HAP-1 (cell line): ENCODE measurements around the gene ABCF3.

Experiments
- DNase-seq, 2 experiments: peaks; one replicate each; pipeline ENCODE4 v3.0.0-alpha.2; 2016 to 2020; ENCODE audit warnings: low spot score in 2 of 2
- H3K27me3 ChIP-seq: fragments of 250-450 bp; sonication (Bioruptor Pico); 2 replicates; pipeline ENCODE4 v1.5.1; 2020; ENCODE audit warnings: low read depth, mild to moderate bottlenecking, moderate library complexity
- H3K36me3 ChIP-seq: fragments of 250-450 bp; sonication (Bioruptor Pico); replicated peaks from 2 replicates; pipeline ENCODE4 v1.5.1; 2020; ENCODE audit warnings: mild to moderate bottlenecking
- H3K4me1 ChIP-seq: fragments of 250-450 bp; sonication (Bioruptor Pico); 2 replicates; pipeline ENCODE4 v1.5.1; 2020; ENCODE audit warnings: mild to moderate bottlenecking
- H3K4me3 ChIP-seq: fragments of 250-450 bp; sonication (Bioruptor Pico); 2 replicates; pipeline ENCODE4 v1.5.1; 2020; ENCODE audit warnings: mild to moderate bottlenecking, moderate library complexity
- H3K9me3 ChIP-seq: fragments of 250-450 bp; sonication (Bioruptor Pico); 2 replicates; pipeline ENCODE4 v1.5.1; 2020; ENCODE audit warnings: mild to moderate bottlenecking, moderate library complexity
- in situ Hi-C: fragments of 300-500 bp; cut with MboI; formaldehyde crosslinking; loops from 3 replicates; pipeline ENCODE4 v1.14.3; 2020; ENCODE audit warnings: low sequenced_read_pairs, inconsistent platforms, mixed read lengths

ABCF3 gene

DNA sequence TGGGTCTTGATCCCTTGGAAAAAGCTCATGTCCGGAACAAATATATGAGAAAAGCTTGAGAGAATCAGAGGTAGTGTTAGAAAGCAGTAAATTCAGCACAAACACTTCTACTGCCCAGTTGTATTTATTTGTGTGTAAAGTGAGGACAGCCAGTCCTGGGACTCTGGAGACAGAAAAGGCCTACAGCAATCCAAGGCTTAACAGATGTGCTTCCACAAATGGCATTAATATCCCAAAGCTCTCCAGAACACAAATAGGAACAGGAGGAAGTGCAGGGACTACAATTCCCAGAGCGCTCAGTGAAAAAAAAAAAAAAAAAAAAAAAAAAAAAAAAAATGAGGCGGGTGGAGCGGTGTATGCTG, 11.7 kb upstream of the ABCF3 start:
- in situ Hi-C loops: no loop called here
- no peak for DNase-seq
- Histone ChIP-seq H3K4me1 (peaks cover 12% of the 10 kb centered on the region), H3K9me3 (no peaks in the 10 kb centered on the region), H3K36me3 (peaks cover 45% of the 10 kb centered on the region), H3K4me3 (peak overlapping the region; percentile 12), H3K27me3 (no peaks in the 10 kb centered on the region)

DNA sequence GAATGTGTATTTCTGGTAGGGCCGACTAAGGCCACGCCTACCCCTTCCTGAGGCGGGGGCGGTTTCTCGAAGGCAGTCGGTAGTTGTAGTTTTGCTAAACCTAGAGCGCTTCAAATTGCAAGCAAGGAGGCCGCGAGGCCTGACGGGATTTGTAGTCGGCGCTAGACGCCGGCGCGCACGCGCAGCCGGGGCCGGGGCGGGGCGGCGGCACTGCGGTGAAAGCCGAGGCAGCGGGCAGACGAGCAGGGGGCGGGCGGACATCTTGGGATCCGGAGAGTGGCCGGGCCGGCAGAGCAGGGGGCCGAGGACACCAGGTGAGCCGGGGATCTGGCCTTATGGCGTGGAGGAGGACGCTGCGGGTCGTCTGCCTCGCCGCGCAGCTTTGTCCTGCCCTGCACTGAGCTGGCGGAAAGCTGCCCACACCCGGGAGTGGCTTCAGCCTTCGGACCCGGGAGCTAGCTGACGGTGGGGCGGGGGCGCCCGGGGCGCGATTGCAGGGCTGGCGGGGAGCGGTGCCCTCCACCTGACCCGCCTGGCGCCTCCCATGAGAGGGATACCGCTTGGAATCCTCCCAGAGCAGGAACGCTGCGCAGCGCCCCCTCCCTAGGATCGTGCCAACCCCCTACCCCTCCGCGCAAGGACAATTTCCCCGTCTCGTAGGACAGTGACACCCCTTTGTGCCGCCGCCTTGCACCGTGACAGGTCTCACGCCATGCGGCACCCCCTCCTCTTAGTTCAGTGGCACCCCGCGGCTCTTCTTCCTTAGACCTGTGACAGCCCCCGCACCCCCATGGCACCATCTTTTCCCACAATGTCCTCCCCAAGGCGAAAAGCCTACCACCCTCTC, 11.1 kb upstream of the ABCF3 start, which contains the start of gene AP2M1:
Gene AP2M1 (plus strand): TSS at position 210 of the 847 bp plus-strand sequence. CDS start 2,139 bp downstream, outside the sequence.
- peak; percentile 97 to 99 for DNase-seq
- Histone ChIP-seq H3K36me3 (peaks cover 48% of the 10 kb centered on the region), H3K4me3 (peak within 1 kb of the TSS; percentile 93), H3K4me1 (peaks cover 12% of the 10 kb centered on the region), H3K27me3 (no peaks in the 10 kb centered on the region), H3K9me3 (no peaks in the 10 kb centered on the region)
- in situ Hi-C loops: no loop called here

DNA sequence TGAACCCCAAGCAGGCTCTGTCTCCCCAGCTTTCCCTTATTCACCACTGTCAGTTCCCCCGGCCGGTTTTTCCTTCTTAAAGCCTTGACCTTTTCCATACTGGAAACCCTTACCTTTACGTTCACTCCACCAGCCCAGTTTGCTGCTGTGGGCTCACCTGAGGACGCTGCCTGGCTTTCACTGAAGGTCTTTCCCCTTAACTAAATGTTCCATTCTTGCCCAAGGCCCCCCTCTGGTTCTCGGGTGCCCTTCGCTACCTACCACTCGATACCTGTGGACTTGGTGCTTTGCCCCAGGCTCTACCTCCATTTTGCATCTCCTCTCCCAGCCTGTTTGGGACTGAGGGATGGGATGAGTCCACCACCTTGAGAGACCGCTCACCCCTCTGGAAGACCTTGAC, 10.5 kb upstream of the ABCF3 start:
- DNase-seq: no peak
- peak overlapping the region; percentile 93 for H3K4me3 ChIP-seq
- no peaks in the 10 kb centered on the region for H3K9me3 ChIP-seq
- peaks cover 49% of the 10 kb centered on the region for H3K36me3 ChIP-seq
- no peaks in the 10 kb centered on the region for H3K27me3 ChIP-seq
- in situ Hi-C loops: no loop called here
- peaks cover 12% of the 10 kb centered on the region for H3K4me1 ChIP-seq

DNA sequence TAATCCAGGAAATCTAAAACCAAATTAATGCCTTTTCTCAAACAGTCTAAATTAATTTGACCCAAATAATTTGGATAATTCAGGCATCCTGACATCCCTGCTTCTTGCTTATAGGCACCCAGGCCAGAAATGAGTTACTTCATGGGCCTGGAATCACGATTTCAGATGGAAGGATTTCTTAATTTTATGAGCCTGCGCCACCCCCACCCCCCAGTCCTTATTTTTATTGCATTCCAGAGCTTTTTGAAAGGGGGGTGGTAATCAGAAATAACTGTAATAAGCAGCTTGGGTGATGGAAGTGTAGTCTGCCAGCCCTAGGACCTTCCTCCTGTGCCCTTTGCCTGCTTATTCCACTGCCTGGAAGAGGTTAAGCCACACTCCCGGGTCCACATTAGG, 10.0 kb upstream of the ABCF3 start:
- Histone ChIP-seq H3K4me3 (peak overlapping the region; percentile 93), H3K9me3 (no peaks in the 10 kb centered on the region), H3K36me3 (peaks cover 49% of the 10 kb centered on the region), H3K27me3 (no peaks in the 10 kb centered on the region), H3K4me1 (peaks cover 12% of the 10 kb centered on the region)
- in situ Hi-C loops: no loop called here
- no peak for DNase-seq

DNA sequence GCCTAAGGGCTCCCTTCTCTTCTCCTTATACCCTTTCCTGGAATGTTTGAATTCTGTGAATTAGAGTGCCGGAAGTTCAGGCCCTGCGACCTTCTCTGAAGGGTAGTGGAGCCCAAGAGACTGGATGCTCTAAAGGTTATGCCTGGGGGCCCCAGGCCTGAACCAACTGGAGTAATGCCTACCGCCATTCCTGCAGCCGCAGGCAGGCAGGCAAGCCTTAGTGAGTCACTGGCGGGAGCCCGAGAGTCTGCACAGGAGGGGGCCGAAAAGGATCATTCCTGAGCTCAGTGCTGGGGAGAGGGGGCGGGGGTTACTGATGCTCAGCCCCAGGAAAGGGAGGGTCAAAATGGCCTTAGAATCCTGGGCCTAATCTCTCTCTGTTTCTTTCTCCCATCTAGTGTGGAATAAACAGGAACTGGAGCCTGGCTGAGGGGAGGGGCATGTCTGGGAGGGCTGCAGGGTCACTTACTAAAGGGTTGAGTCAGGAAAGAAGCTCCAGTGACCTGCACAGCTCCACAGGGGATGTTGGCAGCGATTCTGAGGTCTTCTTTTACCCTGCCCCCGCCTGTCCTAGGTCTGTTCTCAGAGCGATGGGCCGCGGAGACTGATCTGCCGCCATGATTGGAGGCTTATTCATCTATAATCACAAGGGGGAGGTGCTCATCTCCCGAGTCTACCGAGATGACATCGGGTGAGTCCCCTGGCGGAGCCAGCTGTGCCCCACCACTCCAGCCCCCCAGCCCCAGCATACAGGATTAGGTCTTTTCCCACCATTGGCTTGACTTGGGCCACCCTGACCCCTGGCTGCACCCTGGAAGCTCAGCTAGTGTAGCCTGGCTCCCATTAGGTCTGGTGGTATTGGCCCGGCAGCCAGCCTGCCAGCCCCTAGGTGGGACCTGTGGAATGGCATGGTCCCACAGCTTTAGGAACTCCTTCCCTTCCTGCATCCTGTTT, 9.3 kb upstream of the ABCF3 start:
- in situ Hi-C loops: no loop called here
- H3K27me3 ChIP-seq: no peaks in the 10 kb centered on the region
- H3K4me3 ChIP-seq: peak overlapping the region; percentile 93
- peak; percentile 55 to 88 for DNase-seq
- H3K9me3 ChIP-seq: no peaks in the 10 kb centered on the region
- peaks cover 51% of the 10 kb centered on the region for H3K36me3 ChIP-seq
- peaks cover 12% of the 10 kb centered on the region for H3K4me1 ChIP-seq

DNA sequence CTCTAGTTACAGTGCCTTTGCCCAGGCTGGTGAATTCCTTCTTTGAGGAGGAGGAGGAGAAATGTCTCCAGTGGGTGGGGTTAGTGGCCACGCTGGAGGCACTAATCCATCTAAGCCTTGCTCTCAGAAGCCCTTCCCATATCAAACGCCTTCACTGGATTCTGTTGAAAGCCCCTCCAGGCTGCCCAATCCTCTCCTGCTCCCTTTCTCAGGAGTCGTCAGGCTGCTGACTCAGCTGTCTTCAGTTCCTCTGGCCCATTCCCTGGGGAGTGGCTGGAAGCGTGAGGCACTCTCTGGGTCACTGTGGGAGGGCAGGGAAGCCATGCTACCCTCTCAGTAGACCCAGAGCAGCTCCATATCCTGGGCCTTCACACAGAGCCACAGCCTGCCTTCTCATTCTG, 8.7 kb upstream of the ABCF3 start:
- in situ Hi-C loops: no loop called here
- Histone ChIP-seq H3K27me3 (no peaks in the 10 kb centered on the region), H3K4me1 (peaks cover 12% of the 10 kb centered on the region), H3K9me3 (no peaks in the 10 kb centered on the region), H3K36me3 (peaks cover 55% of the 10 kb centered on the region), H3K4me3 (no peak overlapping the region)
- DNase-seq: peak in 1 of 2 experiments; percentile 24

DNA sequence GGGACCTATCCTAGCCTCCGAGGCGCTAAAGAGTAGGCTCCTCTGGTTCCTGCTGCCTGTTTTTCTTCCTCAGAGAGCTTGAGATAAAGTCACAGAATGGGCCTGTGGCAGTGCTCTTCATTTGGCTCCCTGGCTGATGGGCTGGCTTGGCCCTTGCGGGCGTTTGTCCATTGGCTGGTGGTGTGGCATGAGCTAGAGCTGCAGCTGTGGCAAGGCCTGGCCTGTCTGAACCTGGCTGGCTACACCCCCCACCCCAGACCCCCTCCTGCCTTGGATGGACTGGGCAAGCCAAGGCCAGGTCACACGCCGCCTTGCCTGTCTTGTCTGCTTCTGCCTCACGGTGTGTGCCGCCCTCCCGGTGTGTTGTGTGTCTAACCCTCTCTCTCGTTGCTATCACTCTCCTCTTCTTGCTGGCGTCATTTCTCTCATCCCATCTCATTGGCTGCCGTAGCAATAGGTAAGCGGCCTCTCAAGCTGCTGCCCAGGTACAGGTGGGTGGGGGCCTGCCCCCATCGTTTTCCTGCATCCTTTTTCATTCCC, 8.2 kb upstream of the ABCF3 start:
- Histone ChIP-seq H3K4me1 (peaks cover 12% of the 10 kb centered on the region), H3K4me3 (no peak overlapping the region), H3K36me3 (peaks cover 60% of the 10 kb centered on the region), H3K27me3 (no peaks in the 10 kb centered on the region), H3K9me3 (no peaks in the 10 kb centered on the region)
- no peak for DNase-seq
- in situ Hi-C loops: no loop called here

DNA sequence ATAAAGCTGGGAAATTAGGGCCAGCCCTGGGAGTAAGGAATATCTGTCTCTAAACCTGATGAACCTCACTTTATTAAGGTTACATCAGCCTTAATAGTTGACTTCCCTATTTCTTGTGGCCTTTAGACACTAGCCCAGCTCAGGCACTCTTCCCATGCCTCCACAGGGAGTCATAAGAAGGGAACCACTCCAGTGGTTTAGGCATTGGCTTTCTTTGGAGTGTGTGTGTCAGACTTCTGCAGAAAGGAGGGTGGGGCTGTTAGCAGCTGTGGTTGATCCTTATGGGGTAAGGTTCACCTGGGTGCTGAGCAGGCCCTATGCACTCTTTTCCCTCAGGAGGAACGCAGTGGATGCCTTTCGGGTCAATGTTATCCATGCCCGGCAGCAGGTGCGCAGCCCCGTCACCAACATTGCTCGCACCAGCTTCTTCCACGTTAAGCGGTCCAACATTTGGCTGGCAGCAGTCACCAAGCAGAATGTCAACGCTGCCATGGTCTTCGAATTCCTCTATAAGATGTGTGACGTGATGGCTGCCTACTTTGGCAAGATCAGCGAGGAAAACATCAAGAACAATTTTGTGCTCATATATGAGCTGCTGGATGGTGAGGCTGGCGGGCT, 7.4 kb upstream of the ABCF3 start:
- Histone ChIP-seq H3K9me3 (no peaks in the 10 kb centered on the region), H3K4me3 (no peak overlapping the region), H3K27me3 (no peaks in the 10 kb centered on the region), H3K4me1 (peaks cover 12% of the 10 kb centered on the region), H3K36me3 (peaks cover 68% of the 10 kb centered on the region)
- in situ Hi-C loops: no loop called here
- DNase-seq: no peak

DNA sequence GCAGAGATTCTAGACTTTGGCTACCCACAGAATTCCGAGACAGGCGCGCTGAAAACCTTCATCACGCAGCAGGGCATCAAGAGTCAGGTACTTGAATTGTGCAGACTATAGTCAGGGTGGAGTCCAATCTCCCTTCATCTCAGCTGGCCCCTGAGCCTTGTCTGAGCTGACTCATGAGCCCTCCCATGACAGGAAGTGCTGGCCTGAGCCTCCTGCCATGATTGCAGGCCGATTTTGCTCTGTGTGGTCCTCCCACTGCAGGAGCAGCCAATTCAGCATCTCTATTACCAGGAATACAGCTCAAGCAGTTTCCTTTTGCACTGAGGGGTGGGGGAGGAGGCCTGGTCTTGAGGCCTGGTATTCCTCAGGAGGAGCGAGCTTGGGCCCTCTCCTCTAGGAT, 5.8 kb upstream of the ABCF3 start:
- Histone ChIP-seq H3K4me1 (peaks cover 8% of the 10 kb centered on the region), H3K4me3 (no peak overlapping the region), H3K36me3 (peaks cover 77% of the 10 kb centered on the region), H3K27me3 (no peaks in the 10 kb centered on the region), H3K9me3 (no peaks in the 10 kb centered on the region)
- in situ Hi-C loops: no loop called here
- no peak for DNase-seq

DNA sequence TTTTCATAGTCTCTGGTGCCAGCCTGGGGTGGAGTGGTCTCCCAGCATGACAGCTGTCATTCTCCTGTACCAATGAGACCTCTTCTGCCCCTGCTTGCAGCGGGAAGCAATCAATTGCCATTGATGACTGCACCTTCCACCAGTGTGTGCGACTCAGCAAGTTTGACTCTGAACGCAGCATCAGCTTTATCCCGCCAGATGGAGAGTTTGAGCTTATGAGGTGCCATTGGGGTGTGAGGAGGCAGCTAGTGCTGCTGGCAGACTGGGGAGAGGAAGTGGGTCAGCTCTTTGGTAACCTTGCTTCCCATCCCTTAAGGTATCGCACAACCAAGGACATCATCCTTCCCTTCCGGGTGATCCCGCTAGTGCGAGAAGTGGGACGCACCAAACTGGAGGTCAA, 4.4 kb upstream of the ABCF3 start:
- Histone ChIP-seq H3K4me1 (peaks cover 11% of the 10 kb centered on the region), H3K4me3 (no peak overlapping the region), H3K9me3 (no peaks in the 10 kb centered on the region), H3K27me3 (no peaks in the 10 kb centered on the region), H3K36me3 (peaks cover 79% of the 10 kb centered on the region)
- in situ Hi-C loops: no loop called here
- DNase-seq: no peak

DNA sequence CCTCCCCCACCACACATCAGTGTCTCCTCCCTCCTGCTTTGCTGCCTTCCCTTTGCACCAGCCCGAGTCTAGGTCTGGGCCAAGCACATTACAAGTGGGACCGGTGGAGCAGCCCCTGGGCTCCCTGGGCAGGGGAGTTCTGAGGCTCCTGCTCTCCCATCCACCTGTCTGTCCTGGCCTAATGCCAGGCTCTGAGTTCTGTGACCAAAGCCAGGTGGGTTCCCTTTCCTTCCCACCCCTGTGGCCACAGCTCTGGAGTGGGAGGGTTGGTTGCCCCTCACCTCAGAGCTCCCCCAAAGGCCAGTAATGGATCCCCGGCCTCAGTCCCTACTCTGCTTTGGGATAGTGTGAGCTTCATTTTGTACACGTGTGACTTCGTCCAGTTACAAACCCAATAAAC, 2.3 kb upstream of the ABCF3 start:
- H3K36me3 ChIP-seq: peaks cover 70% of the 10 kb centered on the region
- no peaks in the 10 kb centered on the region for H3K9me3 ChIP-seq
- in situ Hi-C loops: no loop called here
- no peak overlapping the region for H3K4me3 ChIP-seq
- H3K27me3 ChIP-seq: no peaks in the 10 kb centered on the region
- peaks cover 11% of the 10 kb centered on the region for H3K4me1 ChIP-seq
- no peak for DNase-seq

DNA sequence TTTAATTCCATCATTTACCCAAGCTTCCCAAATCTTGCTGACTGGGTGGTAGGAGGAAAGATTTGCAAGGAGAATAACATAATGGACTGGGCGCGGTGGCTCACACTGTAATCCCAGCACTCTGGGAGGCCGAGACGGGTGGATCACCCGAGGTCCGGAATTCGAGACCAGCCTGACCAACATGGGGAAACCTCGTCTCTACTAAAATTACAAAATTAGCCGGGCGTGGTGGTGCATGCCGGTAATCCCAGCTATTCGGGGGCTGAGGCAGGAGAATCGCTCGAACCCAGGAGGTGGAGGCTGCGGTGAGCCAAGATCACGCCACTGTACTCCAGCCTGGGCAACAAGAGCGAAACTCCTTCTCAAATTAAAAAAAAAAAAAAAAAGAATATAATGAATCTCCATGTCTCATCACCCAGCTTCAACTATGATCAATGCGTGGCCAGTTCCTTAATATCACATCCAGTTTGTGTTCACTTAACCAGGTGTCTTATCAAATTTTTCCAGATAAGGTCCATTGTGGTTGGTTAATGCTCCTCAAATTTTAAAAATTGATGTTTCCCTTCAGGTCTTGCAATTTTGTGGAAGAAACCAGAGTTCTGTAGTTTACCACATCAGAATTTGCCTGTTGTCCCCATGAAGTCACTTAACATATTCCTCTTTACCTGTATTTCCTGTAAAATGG, 1.3 kb upstream of the ABCF3 start:
- Histone ChIP-seq H3K4me1 (peaks cover 11% of the 10 kb centered on the region), H3K27me3 (no peaks in the 10 kb centered on the region), H3K36me3 (peaks cover 73% of the 10 kb centered on the region), H3K9me3 (no peaks in the 10 kb centered on the region), H3K4me3 (no peak overlapping the region)
- DNase-seq: no peak
- in situ Hi-C loops: no loop called here
